HCT116 (cell line): ENCODE results near the gene HAUS8. TPM values are rescaled to one million over a fixed set of nuclear protein-coding genes. Genes with fewer than 3 reads are reported as not detected.
"Not testable (repeated sequence)": the region's sequence is repeated elsewhere in the genome, so short reads cannot be mapped to it uniquely, and the experiment has no call there.

Source experiments
- ATAC-seq: fragments of 200-7000 bp; cut with Tn5 transposase; 2 replicates; pipeline ENCODE4 v1.9.1; 2020; ENCODE audit warnings: mild to moderate bottlenecking, moderate library complexity
- BruUV-seq: library from RNA; stranded (reverse); fragments of 400-500 nt; replicated peaks from 2 replicates; lab custom pipeline; 2021; lab: Mats Ljungman, UMichigan
- CTCF ChIA-PET: fragments of 300-600 bp; sonication (Branson Sonifier 250); formaldehyde crosslinking; loops from one replicate; lab custom pipeline; 2021; ENCODE audit warnings: antibody characterized with exemption; lab: Charles Lee
- POLR2A ChIA-PET: fragments of 300-600, 350-600 bp; sonication (Branson Sonifier 250); formaldehyde crosslinking; loops from one replicate; lab custom pipeline; 2021; ENCODE audit warnings: antibody characterized with exemption; lab: Charles Lee
- RAD21 ChIA-PET, 2 experiments: fragments of 300-600 bp; sonication (Branson Sonifier 250); formaldehyde crosslinking; loops; one replicate each; lab custom pipeline; 2023; ENCODE audit warnings: low total read pairs in 2 of 2; ENCODE audit not compliant: uncharacterized antibody in 2 of 2, unreplicated experiment in 2 of 2, low non-redundant PET in 1 of 2; lab: Charles Lee
- DNase-seq: peaks from one replicate; pipeline ENCODE4 v3.0.0-alpha.2; 2010; ENCODE audit warnings: low read depth, low spot score
- H2AFZ ChIP-seq: fragments of 200-600 bp; shearing (Covaris generic), sonication (generic); 2 replicates; pipeline ENCODE4 v1.6.1; 2017; ENCODE audit warnings: low read depth, mixed run types, mixed read lengths, antibody characterized with exemption, low read length; ENCODE audit not compliant: poor library complexity, severe bottlenecking
- H3K27ac ChIP-seq: 2 replicates; pipeline ENCODE4 v1.5.1; 2012; ENCODE audit warnings: low read depth, low read length
- H3K27me3 ChIP-seq: fragments of 200-600 bp; sonication (generic); 2 replicates; pipeline ENCODE4 v1.6.1; 2016; ENCODE audit warnings: mixed run types, low read length, mixed read lengths; ENCODE audit not compliant: insufficient read depth
- H3K36me3 ChIP-seq, 2 experiments: fragments of 200-500 bp in 1 of 2; fragments of 200-600 bp in 1 of 2; sonication (Bioruptor generic) in 1 of 2; sonication (generic) in 1 of 2; 2 replicates each; pipeline versions ENCODE4 v1.5.1 to v1.6.1; 2014 to 2016; ENCODE audit warnings: low read length in 2 of 2, inconsistent platforms in 1 of 2, mixed read lengths in 1 of 2, mixed run types in 1 of 2; ENCODE audit not compliant: insufficient read depth in 2 of 2, control insufficient read depth in 1 of 2
- H3K4me1 ChIP-seq, 2 experiments: fragments of 200-600 bp in 1 of 2; sonication (generic) in 1 of 2; 2 replicates each; pipeline versions ENCODE4 v1.5.1 to v1.6.1; 2012 to 2017; ENCODE audit warnings: low read length in 2 of 2, inconsistent platforms in 1 of 2, mild to moderate bottlenecking in 1 of 2, mixed read lengths in 1 of 2, mixed run types in 1 of 2, moderate library complexity in 1 of 2; ENCODE audit not compliant: insufficient read depth in 2 of 2, control insufficient read depth in 1 of 2
- H3K4me2 ChIP-seq: fragments of 200-600 bp; sonication (generic); 2 replicates; pipeline ENCODE4 v1.6.1; 2017; ENCODE audit warnings: mixed run types, low read length, mixed read lengths
- H3K4me3 ChIP-seq, 2 experiments: fragments of 200-600 bp in 1 of 2; sonication (generic) in 1 of 2; replicated peaks in 1 of 2; 2 replicates each; pipeline ENCODE4 v1.5.1; 2011 to 2016; ENCODE audit warnings: low read length in 2 of 2, control low read depth in 1 of 2, low read depth in 1 of 2, mild to moderate bottlenecking in 1 of 2, mixed read lengths in 1 of 2, mixed run types in 1 of 2
- H3K79me2 ChIP-seq: fragments of 200-600 bp; sonication (generic); 2 replicates; pipeline ENCODE4 v1.6.1; 2017; ENCODE audit warnings: mild to moderate bottlenecking, mixed run types, low read length, moderate library complexity, mixed read lengths; ENCODE audit not compliant: insufficient read depth
- H3K9ac ChIP-seq: fragments of 200-600 bp; sonication (generic); 2 replicates; pipeline ENCODE4 v1.6.1; 2016; ENCODE audit warnings: low read length, mixed read lengths
- H3K9me2 ChIP-seq: fragments of 200-600 bp; sonication (generic), shearing (Covaris generic); 2 replicates; pipeline ENCODE4 v1.6.1; 2017; ENCODE audit warnings: mixed run types, mild to moderate bottlenecking, moderate library complexity; ENCODE audit not compliant: insufficient read depth
- H3K9me3 ChIP-seq, 2 experiments: fragments of 200-500 bp in 1 of 2; fragments of 200-600 bp in 1 of 2; sonication (Bioruptor generic) in 1 of 2; sonication (generic) in 1 of 2; 2 replicates each; pipeline ENCODE4 v1.6.1; 2014 to 2017; ENCODE audit warnings: low read length in 2 of 2, mixed read lengths in 2 of 2, inconsistent platforms in 1 of 2, low read depth in 1 of 2, mild to moderate bottlenecking in 1 of 2, mixed run types in 1 of 2, moderate library complexity in 1 of 2; ENCODE audit not compliant: control insufficient read depth in 1 of 2, insufficient read depth in 1 of 2
- H4K20me1 ChIP-seq: fragments of 200-600 bp; sonication (generic), shearing (Covaris generic); 2 replicates; pipeline ENCODE4 v1.6.1; 2017; ENCODE audit warnings: mixed run types, mild to moderate bottlenecking, moderate library complexity; ENCODE audit not compliant: insufficient read depth
- CBX3 ChIP-seq: IDR thresholded peaks from 2 replicates; pipeline ENCODE4 v1.6.1; 2012; ENCODE audit warnings: low read depth
- EGR1 ChIP-seq: IDR thresholded peaks from 2 replicates; pipeline ENCODE4 v1.6.1; 2012; ENCODE audit warnings: low read depth
- FOSL1 ChIP-seq: IDR thresholded peaks from 2 replicates; pipeline ENCODE4 v1.6.1; 2012; ENCODE audit warnings: low read depth
- JUND ChIP-seq: IDR thresholded peaks from 2 replicates; pipeline ENCODE4 v1.6.1; 2012
- POLR2A ChIP-seq: IDR thresholded peaks from 2 replicates; pipeline ENCODE4 v1.7.0; 2011; ENCODE audit warnings: borderline replicate concordance; ENCODE audit not compliant: insufficient read depth, insufficient read length; ENCODE audit errors: extremely low read depth
- POLR2AphosphoS5 ChIP-seq: IDR thresholded peaks from 2 replicates; pipeline ENCODE4 v1.6.1; 2011; ENCODE audit warnings: mild to moderate bottlenecking, low read depth, low read length, moderate library complexity
- SP1 ChIP-seq: IDR thresholded peaks from 2 replicates; pipeline ENCODE4 v1.6.1; 2012; ENCODE audit warnings: low read depth
- SRF ChIP-seq: IDR thresholded peaks from 2 replicates; pipeline ENCODE4 v1.6.1; 2012; ENCODE audit warnings: low read depth
- YY1 ChIP-seq: IDR thresholded peaks from 2 replicates; pipeline ENCODE4 v1.6.1; 2011; ENCODE audit warnings: low read length, low read depth, moderate library complexity, mild to moderate bottlenecking; ENCODE audit not compliant: insufficient replicate concordance; ENCODE audit errors: extremely low read depth
- intact Hi-C: fragments of 100-400 bp; cut with micrococcal nuclease; formaldehyde crosslinking; loops from 2 replicates; pipeline ENCODE4 v1.10.0; 2022
- total RNA-seq: library from RNA; stranded (reverse); gene quantifications from one replicate; pipeline ENCODE4 v1.2.1, GENCODE V29; 2021; ENCODE audit not compliant: unreplicated experiment
- TF ChIP-seq, protein P1 (sequence below), 3 experiments: fragments of 200-600 bp in 1 of 3; sonication (generic) in 1 of 3; IDR thresholded peaks in 2 of 3; conservative IDR thresholded peaks in 1 of 3; 2 replicates each; pipeline ENCODE4 v1.5.1; 2012 to 2017; ENCODE audit warnings: low read depth in 2 of 3, low read length in 2 of 3, antibody characterized with exemption in 1 of 3, borderline replicate concordance in 1 of 3, control low read depth in 1 of 3, mild to moderate bottlenecking in 1 of 3, mixed read lengths in 1 of 3, mixed run types in 1 of 3, moderate library complexity in 1 of 3; ENCODE audit not compliant: insufficient read depth in 1 of 3
- TF ChIP-seq, protein P2 (sequence below): IDR thresholded peaks from 2 replicates; pipeline ENCODE4 v1.6.1; 2012
- TF ChIP-seq, protein P3 (sequence below): IDR thresholded peaks from 2 replicates; pipeline ENCODE4 v1.6.1; 2012; ENCODE audit warnings: low read depth
- TF ChIP-seq, protein P4 (sequence below): IDR thresholded peaks from 2 replicates; pipeline ENCODE4 v1.6.1; 2011; ENCODE audit warnings: mild to moderate bottlenecking, low read length, moderate library complexity; ENCODE audit not compliant: insufficient replicate concordance; ENCODE audit errors: extremely low read depth

HAUS8 gene
- total RNA-seq, 1 experiment from 2014 or later = 23.6 TPM

DNA sequence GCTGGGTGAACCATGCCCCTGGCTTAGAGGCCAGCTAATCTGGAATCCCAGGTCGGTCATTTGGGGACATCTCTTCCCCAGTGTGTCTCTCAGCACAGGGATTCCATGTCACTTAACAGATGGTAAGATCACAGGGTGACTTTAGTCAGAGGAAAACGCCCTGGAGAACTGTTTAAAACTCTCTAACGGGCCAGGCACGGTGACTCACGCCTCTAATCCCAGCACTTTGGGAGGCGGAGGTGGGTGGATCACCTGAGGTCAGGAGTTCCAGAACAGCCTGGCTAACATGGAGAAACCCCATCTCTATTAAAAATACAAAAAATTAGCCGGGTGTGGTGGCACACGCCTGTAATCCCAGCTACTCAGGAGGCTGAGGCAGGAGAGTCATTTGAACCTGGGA is 50.3 kb downstream of the HAUS8 start:
- H3K27me3 ChIP-seq, H3K9me2 ChIP-seq, intact Hi-C loops, CTCF ChIA-PET, H2AFZ ChIP-seq, POLR2A ChIA-PET, H3K79me2 ChIP-seq, H3K9me3 ChIP-seq, H3K36me3 ChIP-seq, DNase-seq, H3K27ac ChIP-seq, RAD21 ChIA-PET, H3K9ac ChIP-seq, H4K20me1 ChIP-seq, BruUV-seq, H3K4me3 ChIP-seq: not testable (repeated sequence)
- TF ChIP-seq JUND (peak; percentile 40; the same call in 1 of the 2 replicates), EGR1 (peak; percentile 61; the same call in 1 of the 2 replicates)
- Histone ChIP-seq H3K4me1 (peaks cover 11 to 37% of the 10 kb centered on the region in 2 experiments), H3K4me2 (peak overlapping the region; percentile 47)
- peak; percentile 59 for ATAC-seq

DNA sequence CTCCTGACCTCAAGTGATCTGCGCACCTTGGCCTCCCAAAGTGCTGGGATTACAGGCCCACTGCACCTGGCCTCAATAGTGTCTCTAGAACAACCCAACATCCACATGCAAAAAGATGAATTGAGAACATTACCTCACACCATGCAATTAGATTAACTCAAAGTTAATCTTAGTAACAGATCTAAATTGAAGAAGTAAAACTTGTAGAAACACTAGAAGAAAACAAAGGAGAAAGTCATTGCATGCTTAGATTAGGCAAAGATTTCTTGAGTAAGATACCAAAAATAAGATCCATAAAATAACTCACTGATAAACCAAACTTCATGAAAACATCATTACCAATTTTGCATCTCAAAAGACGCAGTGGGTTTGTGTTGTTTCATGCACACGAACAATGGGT is 51.4 kb downstream of the HAUS8 start:
- ChIA-PET CTCF (interaction anchor here (0.6 kb wide), 1 partner anchor 18 kb away, joined by 4 read pairs; no protein-coding TSS in a partner anchor), POLR2A (no interaction called here), RAD21 (no interaction called here)
- no peak overlapping the region for H3K27ac ChIP-seq
- no peak overlapping the region for H2AFZ ChIP-seq
- peaks cover 11 to 37% of the 10 kb centered on the region in 2 experiments for H3K4me1 ChIP-seq
- BruUV-seq = no TSS peak
- no peaks in the 10 kb centered on the region for H4K20me1 ChIP-seq
- no peaks in the 10 kb centered on the region for H3K9me3 ChIP-seq
- DNase-seq = no peak
- ATAC-seq = no peak
- H3K27me3 ChIP-seq = no peaks in the 10 kb centered on the region
- H3K79me2 ChIP-seq = no peaks in the 10 kb centered on the region
- H3K9ac ChIP-seq = no peak overlapping the region
- H3K4me2 ChIP-seq = no peak overlapping the region
- intact Hi-C loops = no loop called here
- no peaks in the 10 kb centered on the region for H3K9me2 ChIP-seq
- H3K4me3 ChIP-seq = no peak overlapping the region
- no peaks in the 10 kb centered on the region for H3K36me3 ChIP-seq
- no peak for TF ChIP-seq FOSL1
- no peak for TF ChIP-seq YY1
- TF ChIP-seq, protein P1, sequence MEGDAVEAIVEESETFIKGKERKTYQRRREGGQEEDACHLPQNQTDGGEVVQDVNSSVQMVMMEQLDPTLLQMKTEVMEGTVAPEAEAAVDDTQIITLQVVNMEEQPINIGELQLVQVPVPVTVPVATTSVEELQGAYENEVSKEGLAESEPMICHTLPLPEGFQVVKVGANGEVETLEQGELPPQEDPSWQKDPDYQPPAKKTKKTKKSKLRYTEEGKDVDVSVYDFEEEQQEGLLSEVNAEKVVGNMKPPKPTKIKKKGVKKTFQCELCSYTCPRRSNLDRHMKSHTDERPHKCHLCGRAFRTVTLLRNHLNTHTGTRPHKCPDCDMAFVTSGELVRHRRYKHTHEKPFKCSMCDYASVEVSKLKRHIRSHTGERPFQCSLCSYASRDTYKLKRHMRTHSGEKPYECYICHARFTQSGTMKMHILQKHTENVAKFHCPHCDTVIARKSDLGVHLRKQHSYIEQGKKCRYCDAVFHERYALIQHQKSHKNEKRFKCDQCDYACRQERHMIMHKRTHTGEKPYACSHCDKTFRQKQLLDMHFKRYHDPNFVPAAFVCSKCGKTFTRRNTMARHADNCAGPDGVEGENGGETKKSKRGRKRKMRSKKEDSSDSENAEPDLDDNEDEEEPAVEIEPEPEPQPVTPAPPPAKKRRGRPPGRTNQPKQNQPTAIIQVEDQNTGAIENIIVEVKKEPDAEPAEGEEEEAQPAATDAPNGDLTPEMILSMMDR (IDR thresholded peaks at IDR 0.05 in 2 of 3, conservative IDR thresholded peaks at IDR 0.05 in 1 of 3; ENCODE audit: borderline replicate concordance in 1 of 3, insufficient read depth in 1 of 3, low read depth in 2 of 3, low read length in 2 of 3) = no peak
- no peak for TF ChIP-seq SP1
- no peak for TF ChIP-seq POLR2A
- TF ChIP-seq, protein P2, sequence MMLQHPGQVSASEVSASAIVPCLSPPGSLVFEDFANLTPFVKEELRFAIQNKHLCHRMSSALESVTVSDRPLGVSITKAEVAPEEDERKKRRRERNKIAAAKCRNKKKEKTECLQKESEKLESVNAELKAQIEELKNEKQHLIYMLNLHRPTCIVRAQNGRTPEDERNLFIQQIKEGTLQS = no peak
- TF ChIP-seq, protein P3, sequence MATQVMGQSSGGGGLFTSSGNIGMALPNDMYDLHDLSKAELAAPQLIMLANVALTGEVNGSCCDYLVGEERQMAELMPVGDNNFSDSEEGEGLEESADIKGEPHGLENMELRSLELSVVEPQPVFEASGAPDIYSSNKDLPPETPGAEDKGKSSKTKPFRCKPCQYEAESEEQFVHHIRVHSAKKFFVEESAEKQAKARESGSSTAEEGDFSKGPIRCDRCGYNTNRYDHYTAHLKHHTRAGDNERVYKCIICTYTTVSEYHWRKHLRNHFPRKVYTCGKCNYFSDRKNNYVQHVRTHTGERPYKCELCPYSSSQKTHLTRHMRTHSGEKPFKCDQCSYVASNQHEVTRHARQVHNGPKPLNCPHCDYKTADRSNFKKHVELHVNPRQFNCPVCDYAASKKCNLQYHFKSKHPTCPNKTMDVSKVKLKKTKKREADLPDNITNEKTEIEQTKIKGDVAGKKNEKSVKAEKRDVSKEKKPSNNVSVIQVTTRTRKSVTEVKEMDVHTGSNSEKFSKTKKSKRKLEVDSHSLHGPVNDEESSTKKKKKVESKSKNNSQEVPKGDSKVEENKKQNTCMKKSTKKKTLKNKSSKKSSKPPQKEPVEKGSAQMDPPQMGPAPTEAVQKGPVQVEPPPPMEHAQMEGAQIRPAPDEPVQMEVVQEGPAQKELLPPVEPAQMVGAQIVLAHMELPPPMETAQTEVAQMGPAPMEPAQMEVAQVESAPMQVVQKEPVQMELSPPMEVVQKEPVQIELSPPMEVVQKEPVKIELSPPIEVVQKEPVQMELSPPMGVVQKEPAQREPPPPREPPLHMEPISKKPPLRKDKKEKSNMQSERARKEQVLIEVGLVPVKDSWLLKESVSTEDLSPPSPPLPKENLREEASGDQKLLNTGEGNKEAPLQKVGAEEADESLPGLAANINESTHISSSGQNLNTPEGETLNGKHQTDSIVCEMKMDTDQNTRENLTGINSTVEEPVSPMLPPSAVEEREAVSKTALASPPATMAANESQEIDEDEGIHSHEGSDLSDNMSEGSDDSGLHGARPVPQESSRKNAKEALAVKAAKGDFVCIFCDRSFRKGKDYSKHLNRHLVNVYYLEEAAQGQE = no peak
- TF ChIP-seq CBX3 = no peak
- TF ChIP-seq POLR2AphosphoS5 = no peak
- no peak for TF ChIP-seq EGR1
- TF ChIP-seq SRF = no peak
- TF ChIP-seq JUND = no peak
- TF ChIP-seq, protein P4, sequence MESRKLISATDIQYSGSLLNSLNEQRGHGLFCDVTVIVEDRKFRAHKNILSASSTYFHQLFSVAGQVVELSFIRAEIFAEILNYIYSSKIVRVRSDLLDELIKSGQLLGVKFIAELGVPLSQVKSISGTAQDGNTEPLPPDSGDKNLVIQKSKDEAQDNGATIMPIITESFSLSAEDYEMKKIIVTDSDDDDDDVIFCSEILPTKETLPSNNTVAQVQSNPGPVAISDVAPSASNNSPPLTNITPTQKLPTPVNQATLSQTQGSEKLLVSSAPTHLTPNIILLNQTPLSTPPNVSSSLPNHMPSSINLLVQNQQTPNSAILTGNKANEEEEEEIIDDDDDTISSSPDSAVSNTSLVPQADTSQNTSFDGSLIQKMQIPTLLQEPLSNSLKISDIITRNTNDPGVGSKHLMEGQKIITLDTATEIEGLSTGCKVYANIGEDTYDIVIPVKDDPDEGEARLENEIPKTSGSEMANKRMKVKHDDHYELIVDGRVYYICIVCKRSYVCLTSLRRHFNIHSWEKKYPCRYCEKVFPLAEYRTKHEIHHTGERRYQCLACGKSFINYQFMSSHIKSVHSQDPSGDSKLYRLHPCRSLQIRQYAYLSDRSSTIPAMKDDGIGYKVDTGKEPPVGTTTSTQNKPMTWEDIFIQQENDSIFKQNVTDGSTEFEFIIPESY = no peak
